ENCODE measurements around the gene XIRP2. TPM values are rescaled to one million over a fixed set of nuclear protein-coding genes. Genes with fewer than 3 reads are reported as not detected.

Gene XIRP2
- total RNA-seq, 1 experiment from 2014 or later = not detected

DNA sequence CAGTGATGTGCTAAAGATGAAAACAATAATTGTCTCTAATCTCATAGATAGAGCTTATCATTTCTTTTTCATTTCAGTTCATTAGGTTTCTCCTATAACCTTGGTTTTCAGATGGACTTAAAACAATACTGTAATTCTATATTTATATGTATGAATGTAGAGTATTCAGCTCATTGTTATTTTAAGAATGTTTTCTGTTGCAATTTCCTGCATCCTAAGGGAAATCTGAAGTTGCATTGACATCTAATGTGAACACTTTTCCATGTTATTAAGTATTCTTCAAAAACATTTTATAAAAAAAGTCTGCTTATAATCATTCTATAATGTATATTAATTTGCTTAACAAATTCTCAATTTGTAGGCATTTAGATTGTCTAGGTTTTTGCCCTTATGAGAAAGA, 288.9 kb downstream of the XIRP2 start:
- CTCF ChIA-PET = interaction anchor here (0.6 kb wide), 1 partner anchor 26 kb away, joined by 4 read pairs; no protein-coding TSS in a partner anchor
- H3K9me3 Mint-ChIP-seq (ENCODE audit: unreplicated experiment) = peaks cover 17% of the 10 kb centered on the region
- no peak for DNase-seq (ENCODE audit: unreplicated experiment)
- H3K27ac Mint-ChIP-seq (ENCODE audit: low read depth, unreplicated experiment) = no peak overlapping the region
- H3K27me3 Mint-ChIP-seq (ENCODE audit: insufficient read depth, unreplicated experiment) = no peaks in the 10 kb centered on the region
- POLR2A ChIA-PET = no interaction called here
- H3K4me3 Mint-ChIP-seq (ENCODE audit: unreplicated experiment) = no peak overlapping the region
- H3K4me1 Mint-ChIP-seq (ENCODE audit: insufficient read depth, unreplicated experiment) = peaks cover 7% of the 10 kb centered on the region
- BruUV-seq (replicated peaks) = no TSS peak
- intact Hi-C loops (cut with micrococcal nuclease) = no loop called here
- TF ChIP-seq CTCF (IDR thresholded peaks at IDR 0.05; ENCODE audit: unreplicated experiment) = no peak
- H3K36me3 Mint-ChIP-seq (ENCODE audit: insufficient read depth, unreplicated experiment) = no peaks in the 10 kb centered on the region

GRCh38 chr2:167181134-167181533, 292.9 kb downstream of the XIRP2 start:
- Mint-ChIP-seq H3K27me3 (ENCODE audit: insufficient read depth, unreplicated experiment) (no peaks in the 10 kb centered on the region), H3K4me3 (ENCODE audit: unreplicated experiment) (no peak overlapping the region), H3K4me1 (ENCODE audit: insufficient read depth, unreplicated experiment) (peaks cover 7% of the 10 kb centered on the region), H3K9me3 (ENCODE audit: unreplicated experiment) (peaks cover 7% of the 10 kb centered on the region), H3K36me3 (ENCODE audit: insufficient read depth, unreplicated experiment) (no peaks in the 10 kb centered on the region), H3K27ac (ENCODE audit: low read depth, unreplicated experiment) (no peak overlapping the region)
- no TSS peak for BruUV-seq (replicated peaks)
- no peak for TF ChIP-seq CTCF (IDR thresholded peaks at IDR 0.05; ENCODE audit: unreplicated experiment)
- POLR2A ChIA-PET = no interaction called here
- intact Hi-C loops (cut with micrococcal nuclease) = loop anchor here (2.0 kb wide), 1 partner anchor 40 kb away; no protein-coding TSS in a partner anchor
- CTCF ChIA-PET = interaction anchor here (0.6 kb wide), 1 partner anchor 1461 kb away, joined by 3 read pairs; no protein-coding TSS in a partner anchor
- peak; percentile 48 for DNase-seq (ENCODE audit: unreplicated experiment)

- intact Hi-C loops (cut with micrococcal nuclease) = loop anchor here (2.0 kb wide), 1 partner anchor 41 kb away; no protein-coding TSS in a partner anchor
- no TSS peak for BruUV-seq (replicated peaks)
- H3K4me3 Mint-ChIP-seq (ENCODE audit: unreplicated experiment) = no peak overlapping the region
- ChIA-PET POLR2A (interaction anchor here (0.7 kb wide), 1 partner anchor 41 kb away, joined by 3 read pairs; no protein-coding TSS in a partner anchor), CTCF (interaction anchor here (0.6 kb wide), 1 partner anchor 1461 kb away, joined by 3 read pairs; no protein-coding TSS in a partner anchor)
- peaks cover 7% of the 10 kb centered on the region for H3K4me1 Mint-ChIP-seq (ENCODE audit: insufficient read depth, unreplicated experiment)
- H3K27ac Mint-ChIP-seq (ENCODE audit: low read depth, unreplicated experiment) = no peak overlapping the region
- H3K27me3 Mint-ChIP-seq (ENCODE audit: insufficient read depth, unreplicated experiment) = no peaks in the 10 kb centered on the region
- H3K36me3 Mint-ChIP-seq (ENCODE audit: insufficient read depth, unreplicated experiment) = no peaks in the 10 kb centered on the region
- DNase-seq (ENCODE audit: unreplicated experiment) = no peak
- peaks cover 7% of the 10 kb centered on the region for H3K9me3 Mint-ChIP-seq (ENCODE audit: unreplicated experiment)
- no peak for TF ChIP-seq CTCF (IDR thresholded peaks at IDR 0.05; ENCODE audit: unreplicated experiment)
Measured at GRCh38 chr2:167181688-167182087, 293.4 kb downstream of the XIRP2 start.

GRCh38 chr2:167182403-167182802, 294.1 kb downstream of the XIRP2 start:
- ChIA-PET CTCF (no interaction called here), POLR2A (no interaction called here)
- Mint-ChIP-seq H3K27ac (ENCODE audit: low read depth, unreplicated experiment) (no peak overlapping the region), H3K9me3 (ENCODE audit: unreplicated experiment) (peaks cover 7% of the 10 kb centered on the region), H3K4me1 (ENCODE audit: insufficient read depth, unreplicated experiment) (peaks cover 7% of the 10 kb centered on the region), H3K36me3 (ENCODE audit: insufficient read depth, unreplicated experiment) (no peaks in the 10 kb centered on the region), H3K4me3 (ENCODE audit: unreplicated experiment) (no peak overlapping the region), H3K27me3 (ENCODE audit: insufficient read depth, unreplicated experiment) (no peaks in the 10 kb centered on the region)
- no peak for TF ChIP-seq CTCF (IDR thresholded peaks at IDR 0.05; ENCODE audit: unreplicated experiment)
- intact Hi-C loops (cut with micrococcal nuclease) = no loop called here
- no peak for DNase-seq (ENCODE audit: unreplicated experiment)
- no TSS peak for BruUV-seq (replicated peaks)

All from MCF 10A (cell line).